Activated CD4-positive, alpha-beta T cell treated with anti-CD3 and anti-CD28 coated beads, Interleukin-2, amount 50 U/mL, for 4 hours (primary cell): Measurements from ENCODE around the gene LRRC8E.
"Not testable (repeated sequence)": the region's sequence is repeated elsewhere in the genome, so short reads cannot be mapped to it uniquely, and the experiment has no call there.

ENCODE experiments used
- DNase-seq, 2 experiments: peaks; one replicate each; pipeline ENCODE4 v3.0.0-alpha.2; 2020

LRRC8E gene

DNA sequence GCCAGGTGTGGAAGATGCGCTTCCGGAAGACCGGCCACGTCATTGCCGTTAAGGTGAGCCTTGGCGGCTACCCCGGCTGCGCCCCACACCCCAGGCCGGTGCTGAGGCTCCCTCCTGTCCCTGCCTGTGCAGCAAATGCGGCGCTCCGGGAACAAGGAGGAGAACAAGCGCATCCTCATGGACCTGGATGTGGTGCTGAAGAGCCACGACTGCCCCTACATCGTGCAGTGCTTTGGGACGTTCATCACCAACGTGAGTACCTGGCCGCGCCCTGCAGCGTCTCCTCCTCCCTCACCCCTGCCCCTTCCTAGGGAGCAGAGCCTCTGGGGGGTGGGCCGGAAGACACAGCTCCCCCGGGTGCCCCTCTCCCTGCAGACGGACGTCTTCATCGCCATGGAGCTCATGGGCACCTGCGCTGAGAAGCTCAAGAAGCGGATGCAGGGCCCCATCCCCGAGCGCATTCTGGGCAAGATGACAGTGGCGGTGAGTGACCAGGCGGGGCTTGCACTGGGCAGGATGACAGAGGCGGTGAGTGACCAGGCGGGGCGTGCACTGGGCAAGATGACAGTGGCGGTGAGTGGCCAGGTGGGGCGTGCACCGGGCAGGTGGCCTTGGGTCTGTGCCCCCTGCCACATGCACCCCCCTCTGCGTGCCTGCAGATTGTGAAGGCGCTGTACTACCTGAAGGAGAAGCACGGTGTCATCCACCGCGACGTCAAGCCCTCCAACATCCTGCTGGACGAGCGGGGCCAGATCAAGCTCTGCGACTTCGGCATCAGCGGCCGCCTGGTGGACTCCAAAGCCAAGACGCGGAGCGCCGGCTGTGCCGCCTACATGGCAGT, 22.2 kb downstream of the LRRC8E start:
- no peak for DNase-seq

DNA sequence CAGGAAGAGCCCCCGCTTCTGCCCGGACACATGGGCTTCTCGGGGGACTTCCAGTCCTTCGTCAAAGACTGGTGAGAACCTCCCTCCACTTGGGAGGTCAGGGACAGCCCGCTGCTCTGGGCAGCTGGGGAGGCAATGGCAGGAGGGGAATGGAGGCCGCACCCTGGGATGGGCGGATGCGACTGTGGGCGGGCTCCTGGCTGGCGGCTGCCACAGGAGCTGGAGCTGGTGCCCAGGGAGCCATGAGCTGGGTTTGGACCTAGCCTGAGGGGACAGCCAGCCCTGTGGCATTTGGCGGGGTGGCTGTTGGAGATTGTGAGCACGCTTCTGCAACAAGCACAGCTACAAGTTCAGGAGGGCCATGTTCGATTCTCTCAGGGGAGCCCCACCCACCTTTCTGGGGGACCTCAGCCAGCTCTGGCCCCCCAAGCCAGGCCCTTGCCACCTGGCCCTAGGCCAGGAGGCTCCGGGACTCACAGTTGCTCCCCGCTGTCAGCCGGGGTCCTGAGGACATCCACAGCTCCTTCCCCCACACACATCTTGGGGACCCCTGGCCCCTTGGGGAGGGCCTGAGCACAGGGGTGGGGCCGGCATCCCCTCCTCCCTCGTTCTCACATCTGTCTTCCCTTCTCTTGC, 23.3 kb downstream of the LRRC8E start:
- DNase-seq, result no peak

DNA sequence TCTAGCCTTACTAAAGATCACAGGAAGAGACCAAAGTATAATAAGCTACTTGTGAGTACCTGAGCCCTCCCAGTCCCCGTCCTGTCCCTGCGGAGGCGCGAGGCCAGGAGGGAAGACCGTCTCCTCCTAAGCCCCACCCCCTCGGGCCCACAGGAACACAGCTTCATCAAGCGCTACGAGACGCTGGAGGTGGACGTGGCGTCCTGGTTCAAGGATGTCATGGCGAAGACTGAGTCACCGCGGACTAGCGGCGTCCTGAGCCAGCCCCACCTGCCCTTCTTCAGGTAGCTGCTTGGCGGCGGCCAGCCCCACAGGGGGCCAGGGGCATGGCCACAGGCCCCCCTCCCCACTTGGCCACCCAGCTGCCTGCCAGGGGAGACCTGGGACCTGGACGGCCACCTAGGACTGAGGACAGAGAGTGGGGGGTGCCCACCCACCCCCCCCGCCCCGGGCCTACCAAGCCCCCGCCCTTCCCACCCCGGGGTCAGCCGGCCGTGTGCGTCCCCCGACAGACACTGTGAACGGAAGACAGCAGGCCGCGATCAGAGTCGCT, 23.9 kb downstream of the LRRC8E start:
- no peak for DNase-seq

DNA sequence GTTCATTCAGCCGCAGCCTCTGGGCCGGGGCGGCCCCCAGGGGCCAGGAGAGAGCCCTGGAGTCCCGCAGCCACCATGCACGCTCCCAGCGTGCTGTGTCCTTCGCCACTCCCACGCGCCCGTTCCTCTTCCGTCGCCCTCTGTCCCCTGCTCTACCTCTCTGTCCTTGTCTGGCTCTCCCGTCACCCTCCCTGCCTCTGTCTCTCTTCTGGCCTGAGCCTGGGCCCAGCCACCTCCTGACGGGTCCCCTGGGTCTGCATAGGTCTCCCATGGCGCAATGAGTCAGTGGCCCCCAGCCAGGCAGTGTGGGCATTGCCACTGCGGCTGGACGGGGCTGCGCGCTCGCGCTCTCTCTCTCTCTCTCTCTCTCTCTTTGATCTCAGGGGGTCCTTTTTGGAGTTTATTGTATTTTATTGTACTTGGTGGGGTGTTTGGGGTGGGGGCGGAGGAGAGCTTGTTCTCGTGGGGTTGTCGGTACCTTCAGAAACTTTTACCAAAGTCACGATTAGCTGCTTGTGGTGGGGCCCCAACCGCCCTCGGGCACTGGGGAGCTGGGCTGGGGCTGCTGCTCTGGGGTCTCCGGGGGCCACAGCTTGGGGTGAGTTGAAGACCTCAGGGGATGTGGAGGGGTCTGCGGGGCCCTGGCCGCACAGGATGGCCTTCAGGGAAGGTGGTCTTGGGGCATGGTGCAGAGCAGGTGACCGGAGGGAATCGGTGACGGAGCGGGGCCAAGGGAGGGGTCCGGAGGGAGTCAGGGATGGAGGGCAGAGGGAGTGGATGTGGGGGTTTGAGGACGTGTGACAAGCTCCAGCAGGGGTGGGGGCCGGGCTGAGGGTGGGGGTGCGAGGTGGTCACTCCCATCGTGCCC, 24.6 kb downstream of the LRRC8E start:
- no peak for DNase-seq

DNA sequence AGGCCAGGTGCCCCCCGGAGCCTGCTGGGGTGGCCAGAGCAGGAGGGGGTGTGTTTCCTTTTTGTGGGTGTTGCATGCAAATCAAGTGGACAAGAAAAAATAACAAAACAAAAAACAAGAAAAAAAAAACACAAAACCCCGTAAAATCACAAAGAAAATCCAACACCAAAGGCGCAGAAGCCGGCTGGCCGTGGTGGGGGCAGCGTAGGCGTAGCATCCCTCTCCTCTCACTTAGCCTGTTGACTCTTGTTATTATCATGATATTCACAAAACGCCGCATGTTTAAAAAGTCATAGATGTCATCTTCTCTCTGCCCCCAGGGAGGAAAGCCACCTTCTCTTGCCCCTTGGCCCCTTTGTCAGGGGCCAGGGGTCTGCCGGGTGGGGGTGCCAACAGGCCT, 25.3 kb downstream of the LRRC8E start:
- no peak for DNase-seq

GRCh38 chr19:7914099-7914498, 25.8 kb downstream of the LRRC8E start:
- DNase-seq, result no peak

DNA sequence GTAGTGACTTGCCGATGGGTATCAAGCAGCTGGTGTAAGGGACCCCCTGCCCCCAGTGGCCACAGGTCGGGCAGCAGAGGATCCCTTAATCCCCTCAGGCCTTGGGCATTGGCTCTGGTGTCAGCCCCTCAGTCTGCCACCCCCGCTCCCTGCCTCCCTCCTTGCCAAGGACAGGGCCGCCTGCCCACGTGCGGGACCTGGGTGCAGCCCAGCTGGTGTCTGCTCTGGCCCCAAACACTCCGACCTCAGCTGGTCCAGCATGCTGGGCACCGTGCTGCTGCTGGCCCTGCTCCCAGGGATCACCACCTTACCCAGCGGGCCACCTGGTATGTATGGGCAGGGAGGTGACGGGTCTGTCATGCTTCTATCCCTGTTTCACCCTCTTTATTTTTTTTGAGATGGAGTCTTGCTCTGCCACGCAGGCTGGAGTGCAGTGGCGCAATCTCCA, 26.3 kb downstream of the LRRC8E start, which contains the start of gene TGFBR3L:
Gene TGFBR3L (plus strand): TSS at position 233 of the 448 bp plus-strand sequence.
- no peak for DNase-seq

GRCh38 chr19:7915250-7916102, 27.2 kb downstream of the LRRC8E start:
- no peak for DNase-seq

GRCh38 chr19:7916103-7916954, 28.0 kb downstream of the LRRC8E start:
- DNase-seq, result no peak

GRCh38 chr19:7916955-7917266, 28.6 kb downstream of the LRRC8E start:
- DNase-seq, result no peak

GRCh38 chr19:7917267-7918061, 29.2 kb downstream of the LRRC8E start:
- DNase-seq, result peak; percentile 50 to 54

- not testable (repeated sequence) for DNase-seq
Measured at GRCh38 chr19:7918062-7918614, 29.8 kb downstream of the LRRC8E start.

DNA sequence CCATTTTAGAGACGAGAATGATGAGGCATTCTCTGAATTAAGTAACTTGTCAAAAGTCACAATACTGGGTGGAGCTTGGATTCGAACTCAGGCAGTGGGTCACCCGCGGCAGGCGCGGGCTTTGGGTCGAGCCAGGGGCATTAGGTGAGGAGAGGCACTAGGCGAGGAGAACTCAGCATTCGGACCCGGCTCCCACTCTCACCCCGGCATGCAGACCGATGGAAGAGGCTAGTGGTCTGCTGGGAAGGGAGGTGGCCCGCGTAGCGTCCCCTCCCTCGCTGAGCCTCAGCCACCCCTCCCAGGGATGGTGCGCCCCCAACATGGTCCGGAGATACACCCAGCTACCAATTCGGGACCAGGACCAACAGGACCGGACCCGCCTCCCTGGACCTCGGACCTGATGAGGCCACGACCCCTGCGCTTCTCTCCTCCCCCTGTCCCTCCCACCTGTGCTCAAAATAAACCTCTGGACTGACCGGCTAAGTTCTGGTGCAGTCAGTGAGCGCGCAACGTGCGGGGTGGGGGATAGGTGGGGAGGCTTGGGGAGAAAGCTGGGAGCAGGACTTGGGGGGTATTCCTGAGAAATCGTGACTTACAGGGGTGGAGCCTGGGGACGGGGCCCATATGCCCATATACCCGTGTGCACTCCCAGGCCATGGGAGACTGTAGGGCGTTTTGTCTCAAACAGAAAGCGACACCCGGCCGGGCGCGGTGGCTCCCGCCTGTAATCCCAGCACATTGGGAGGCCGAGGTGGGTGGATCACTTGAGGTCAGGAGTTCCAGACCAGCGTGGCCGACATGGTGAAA, 30.5 kb downstream of the LRRC8E start:
- DNase-seq, result no peak

- DNase-seq, result peak; percentile 95
Measured at GRCh38 chr19:7919610-7920518, 31.6 kb downstream of the LRRC8E start, which contains the start of gene SNAPC2. Gene SNAPC2 (plus strand): TSS chr19:7920338. CDS start chr19:7920367, 29 bp downstream.

DNA sequence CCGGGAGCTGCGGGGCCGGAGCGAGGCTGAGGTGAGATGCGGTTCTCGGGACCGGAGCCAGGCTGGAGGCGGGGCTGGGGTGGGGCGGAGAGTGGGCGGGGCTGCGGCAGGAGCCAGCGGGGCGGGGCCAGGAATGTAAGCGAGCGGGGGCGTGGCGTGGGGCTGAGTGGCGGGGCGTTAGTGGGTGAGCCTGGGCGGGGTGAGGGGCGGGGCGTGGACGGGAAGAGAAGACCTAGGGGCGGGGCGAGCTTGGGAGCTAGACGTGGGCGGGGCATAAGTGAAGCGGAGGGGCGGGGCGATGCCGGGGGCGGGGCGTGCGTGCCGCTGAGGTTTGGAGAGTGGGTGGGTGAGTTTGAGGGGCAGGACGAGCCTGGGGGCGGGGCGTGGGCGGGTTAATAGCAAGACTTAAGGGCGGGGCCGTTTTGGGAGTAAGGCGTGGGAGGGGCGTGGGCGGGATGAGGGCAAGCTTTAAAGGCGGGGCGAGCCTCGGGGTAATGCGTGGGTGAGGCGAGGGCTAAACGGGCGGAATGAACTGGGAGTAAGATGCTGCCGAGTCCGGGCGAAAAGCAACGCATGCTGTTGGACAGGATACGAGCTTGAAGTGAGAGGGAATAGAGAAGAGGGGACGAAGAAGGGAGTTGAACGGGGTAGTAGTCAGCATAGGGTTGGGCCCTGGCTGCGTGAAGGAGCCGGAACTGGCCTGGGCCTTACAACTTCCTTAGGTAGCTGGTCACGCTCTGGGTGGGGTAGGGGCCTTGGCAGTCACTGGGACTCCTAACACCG, 32.4 kb downstream of the LRRC8E start:
- DNase-seq, result peak; percentile 100

- no peak for DNase-seq
Measured at GRCh38 chr19:7921302-7921966, 33.1 kb downstream of the LRRC8E start.
